CD14-positive monocyte (primary cell): ENCODE measurements around the gene ZNF22. TPM values are rescaled to one million over a fixed set of nuclear protein-coding genes. Genes with fewer than 3 reads are reported as not detected.

Experiments
- DNase-seq, 3 donors: peaks; one replicate each; pipeline ENCODE4 v3.0.0-alpha.2; 2011 to 2022
- H2AFZ ChIP-seq: 2 replicates; pipeline ENCODE4 v1.6.0; 2012; ENCODE audit warnings: mild to moderate bottlenecking, low read depth, low read length, inconsistent platforms; ENCODE audit not compliant: insufficient read depth, poor library complexity, severe bottlenecking
- H3K27ac ChIP-seq, 2 donors: 1 replicate in 1 of 2; 2 replicates in 1 of 2; pipeline ENCODE4 v1.5.1; 2012 to 2013; ENCODE audit warnings: low read length in 2 of 2, control low read depth in 1 of 2, inconsistent platforms in 1 of 2, low read depth in 1 of 2, mild to moderate bottlenecking in 1 of 2
- H3K27me3 ChIP-seq, 2 donors: one replicate each; pipeline versions ENCODE4 v1.6.0 to v1.6.1; 2011 to 2013; ENCODE audit warnings: low read length in 2 of 2; ENCODE audit not compliant: control insufficient read depth in 2 of 2, insufficient read depth in 2 of 2
- H3K36me3 ChIP-seq, 2 donors: replicated peaks in 1 of 2; 1 replicate in 1 of 2; 2 replicates in 1 of 2; pipeline versions ENCODE4 v1.5.1 to v1.6.1; 2012 to 2013; ENCODE audit warnings: low read length in 2 of 2, control low read depth in 1 of 2, inconsistent platforms in 1 of 2, mild to moderate bottlenecking in 1 of 2; ENCODE audit not compliant: insufficient read depth in 2 of 2, control insufficient read depth in 1 of 2
- H3K4me1 ChIP-seq, 2 donors: 1 replicate in 1 of 2; 2 replicates in 1 of 2; pipeline versions ENCODE4 v1.5.1 to v1.6.1; 2012 to 2013; ENCODE audit warnings: low read length in 2 of 2, control low read depth in 1 of 2, inconsistent platforms in 1 of 2, mild to moderate bottlenecking in 1 of 2, moderate library complexity in 1 of 2; ENCODE audit not compliant: insufficient read depth in 2 of 2, control insufficient read depth in 1 of 2
- H3K4me2 ChIP-seq: replicated peaks from 2 replicates; pipeline ENCODE3; 2012; ENCODE audit warnings: low read length, moderate library complexity, mild to moderate bottlenecking; ENCODE audit not compliant: poor library complexity, severe bottlenecking; ENCODE audit errors: extremely low read depth
- H3K4me3 ChIP-seq, 3 experiments: fragments of 200-600 bp in 1 of 3; sonication (generic) in 1 of 3; replicated peaks in 1 of 3; 1 replicate in 2 of 3; 2 replicates in 1 of 3; pipeline ENCODE4 v1.5.1; 2011 to 2013; ENCODE audit warnings: low read length in 3 of 3, mild to moderate bottlenecking in 3 of 3, control low read depth in 2 of 3, low read depth in 2 of 3, inconsistent platforms in 1 of 3, moderate library complexity in 1 of 3
- H3K79me2 ChIP-seq: 2 replicates; pipeline ENCODE4 v1.6.0; 2012; ENCODE audit warnings: mild to moderate bottlenecking, control low read depth, inconsistent platforms, low read length, moderate library complexity; ENCODE audit not compliant: insufficient read depth
- H3K9ac ChIP-seq: 2 replicates; pipeline ENCODE4 v1.6.0; 2017; ENCODE audit warnings: low read length, mild to moderate bottlenecking; ENCODE audit not compliant: insufficient read depth, poor library complexity, severe bottlenecking
- H3K9me3 ChIP-seq, 2 donors: replicated peaks in 1 of 2; 1 replicate in 1 of 2; 2 replicates in 1 of 2; pipeline versions ENCODE4 v1.5.1 to v1.6.1; 2012 to 2013; ENCODE audit warnings: low read length in 2 of 2, control low read depth in 1 of 2; ENCODE audit not compliant: control insufficient read depth in 1 of 2, insufficient read depth in 1 of 2
- H4K20me1 ChIP-seq: 2 replicates; pipeline ENCODE4 v1.6.0; 2012; ENCODE audit warnings: mild to moderate bottlenecking, low read length, control low read depth, moderate library complexity; ENCODE audit not compliant: insufficient read depth
- H3K27ac Mint-ChIP-seq, 7 donors: one replicate each; pipeline ENCODE4 v1.8.0; 2020; ENCODE audit warnings: mild to moderate bottlenecking in 7 of 7, mixed read lengths in 7 of 7, moderate library complexity in 6 of 7, inconsistent platforms in 2 of 7
- H3K27me3 Mint-ChIP-seq, 3 donors: one replicate each; pipeline ENCODE4 v1.8.0; 2021 to 2022; ENCODE audit warnings: low read depth in 3 of 3, mild to moderate bottlenecking in 3 of 3, mixed read lengths in 3 of 3, moderate library complexity in 3 of 3, inconsistent platforms in 1 of 3
- H3K36me3 Mint-ChIP-seq, 2 donors: one replicate each; pipeline ENCODE4 v1.8.0; 2020; ENCODE audit warnings: mixed read lengths in 2 of 2, inconsistent platforms in 1 of 2, mild to moderate bottlenecking in 1 of 2
- H3K4me1 Mint-ChIP-seq: one replicate; pipeline ENCODE4 v1.8.0; 2020; ENCODE audit warnings: mild to moderate bottlenecking, mixed read lengths
- H3K4me3 Mint-ChIP-seq, 2 donors: one replicate each; pipeline ENCODE4 v1.8.0; 2020; ENCODE audit warnings: mild to moderate bottlenecking in 2 of 2, mixed read lengths in 2 of 2, moderate library complexity in 1 of 2
- H3K9me3 Mint-ChIP-seq, 7 donors: one replicate each; pipeline ENCODE4 v1.8.0; 2020 to 2022; ENCODE audit warnings: mixed read lengths in 7 of 7, mild to moderate bottlenecking in 6 of 7, moderate library complexity in 6 of 7, inconsistent platforms in 2 of 7
- CTCF ChIP-seq: fragments of 200-600 bp; IDR thresholded peaks from one replicate; pipeline ENCODE4 v1.8.0; 2022; ENCODE audit warnings: antibody characterized with exemption, mild to moderate bottlenecking
- WGBS: methylation state at CpG from one replicate; pipeline ENCODE4 v1.1.5; 2013; ENCODE audit warnings: missing lambda C conversion rate; ENCODE audit not compliant: insufficient coverage; 5-methylcytosine and 5-hydroxymethylcytosine counted together
- intact Hi-C, 2 donors: fragments of 100-400 bp; cut with micrococcal nuclease; formaldehyde crosslinking; loops; one replicate each; pipeline versions ENCODE4 v1.15.0 to v1.15.1; 2023
- polyA plus RNA-seq, 3 donors: library from polyadenylated mRNA; depleted of rRNA in 1 of 3; unstranded in 2 of 3; stranded (reverse) in 1 of 3; fragments of 300-500 nt in 2 of 3; fragments of >200 nt in 1 of 3; fragmentation: Illumina TruSeq in 2 of 3; gene quantifications; 1 replicate in 2 of 3; 2 replicates in 1 of 3; pipeline ENCODE4 v1.2.3, GENCODE V29; 2012 to 2021

ZNF22 gene
- polyA plus RNA-seq, 3 donors: 4.1 to 14.6 (median 10.4) TPM

GRCh38 chr10:44972874-44973306, 27.8 kb upstream of the ZNF22 start:
- no peaks in the 10 kb centered on the region for H3K9me3 ChIP-seq
- Mint-ChIP-seq H3K27ac (peak overlapping the region; percentile 80 to 92 (median 91)), H3K9me3 (peaks cover 0 to 3% (median 0%) of the 10 kb centered on the region in 7 donors), H3K4me3 (no peak overlapping the region), H3K27me3 (no peaks in the 10 kb centered on the region), H3K4me1 (peaks cover 79% of the 10 kb centered on the region), H3K36me3 (peaks cover 55 to 71% of the 10 kb centered on the region in 2 donors)
- peaks cover 61 to 65% of the 10 kb centered on the region in 2 donors for H3K36me3 ChIP-seq
- H3K4me2 ChIP-seq: peak overlapping the region; percentile 64
- peak overlapping the region in 1 of 3 experiments; percentile 63 for H3K4me3 ChIP-seq
- TF ChIP-seq CTCF: no peak
- intact Hi-C loops: no loop called here
- H2AFZ ChIP-seq: no peak overlapping the region
- WGBS: 98% methylated on average over 5 of the region's 6 CpGs
- H3K27ac ChIP-seq: peak overlapping the region; percentile 73 to 81
- peak overlapping the region; percentile 28 for H3K9ac ChIP-seq
- peaks cover 72 to 87% of the 10 kb centered on the region in 2 donors for H3K4me1 ChIP-seq
- peaks cover 25% of the 10 kb centered on the region for H4K20me1 ChIP-seq
- no peaks in the 10 kb centered on the region for H3K27me3 ChIP-seq
- no peak for DNase-seq
- H3K79me2 ChIP-seq: peaks cover 81% of the 10 kb centered on the region

GRCh38 chr10:44973323-44974081, 27.2 kb upstream of the ZNF22 start:
- Histone ChIP-seq H3K27me3 (no peaks in the 10 kb centered on the region), H4K20me1 (peaks cover 30% of the 10 kb centered on the region), H3K9ac (peak overlapping the region; percentile 28), H3K36me3 (peaks cover 67 to 71% of the 10 kb centered on the region in 2 donors), H3K4me1 (peaks cover 68 to 84% of the 10 kb centered on the region in 2 donors), H3K27ac (peak overlapping the region; percentile 73 to 81), H3K4me3 (peak overlapping the region in 1 of 3 experiments; percentile 63), H3K79me2 (peaks cover 85% of the 10 kb centered on the region), H3K4me2 (peak overlapping the region; percentile 64), H2AFZ (peak overlapping the region; percentile 80), H3K9me3 (no peaks in the 10 kb centered on the region)
- intact Hi-C loops: loop anchor here (1.0 to 2.0 kb wide), 2 partner anchors 39 to 41 kb away; no protein-coding TSS in a partner anchor
- peak overlapping the region; percentile 80 to 92 (median 91) for H3K27ac Mint-ChIP-seq
- no peak for TF ChIP-seq CTCF
- H3K27me3 Mint-ChIP-seq: no peaks in the 10 kb centered on the region
- H3K9me3 Mint-ChIP-seq: peaks cover 0 to 3% (median 0%) of the 10 kb centered on the region in 7 donors
- peaks cover 56 to 77% of the 10 kb centered on the region in 2 donors for H3K36me3 Mint-ChIP-seq
- peak overlapping the region in 1 of 2 donors; percentile 70 for H3K4me3 Mint-ChIP-seq
- peaks cover 79% of the 10 kb centered on the region for H3K4me1 Mint-ChIP-seq
- WGBS: 14% methylated on average over 4 of the region's 18 CpGs
- DNase-seq: peak in 2 of 3 donors; percentile 34 to 68
